ENCODE results near the gene TOMM20L.
"Not testable (repeated sequence)": the region's sequence is repeated elsewhere in the genome, so short reads cannot be mapped to it uniquely, and the experiment has no call there.

TOMM20L gene

GRCh38 chr14:58395812-58396788, at the start of gene TOMM20L:
TOMM20L (plus strand) TSS chr14:58395930; CDS start chr14:58395958, 28 bp downstream.
- peak; percentile 39 to 66 (median 53) for DNase-seq (ENCODE audit: low read depth in 3 of 3)

- no peak for DNase-seq (ENCODE audit: low read depth in 3 of 3)
These were observed 42.0 kb upstream of the TOMM20L start for GRCh38 chr14:58353516-58354299.

DNA sequence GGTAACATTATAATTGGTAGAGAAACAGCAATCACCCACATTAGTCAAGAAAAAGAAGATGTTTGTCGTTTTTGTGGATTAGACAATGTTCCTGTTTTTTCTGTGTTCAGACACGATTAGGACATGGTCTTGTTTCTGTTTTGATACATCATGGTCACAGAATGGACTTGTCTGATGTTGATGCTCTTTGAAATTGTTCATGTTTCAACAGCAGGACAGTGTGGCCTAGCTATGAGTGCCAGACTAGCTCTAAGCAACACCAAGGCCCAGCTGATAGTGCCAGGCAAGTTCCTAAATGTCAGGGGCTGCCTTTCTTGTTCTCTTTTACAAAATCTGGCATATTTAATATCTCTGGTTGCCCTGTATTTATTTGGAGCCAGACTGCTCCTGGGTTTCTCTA, 40.9 kb upstream of the TOMM20L start:
- DNase-seq (ENCODE audit: low read depth in 3 of 3): no peak

DNA sequence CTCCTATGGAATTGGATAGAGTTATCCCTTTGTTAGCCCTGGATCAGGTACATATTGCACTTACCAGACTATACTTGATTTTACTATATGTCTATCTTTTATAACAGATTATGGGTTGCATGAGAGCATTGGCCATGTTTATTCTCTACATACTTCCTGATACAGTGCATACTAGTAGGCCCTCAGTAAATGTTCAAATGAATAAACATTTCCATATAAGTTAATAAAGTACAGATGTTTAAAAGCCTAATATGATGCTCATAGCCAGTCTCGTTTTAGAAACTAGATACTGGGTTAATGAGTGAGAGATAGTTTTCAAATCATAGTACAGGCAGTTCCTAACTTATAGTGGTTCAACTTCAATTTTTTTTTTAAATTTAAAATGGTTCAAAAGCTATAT, 39.5 kb upstream of the TOMM20L start:
- no peak for DNase-seq (ENCODE audit: low read depth in 3 of 3)

- not testable (repeated sequence) for DNase-seq (ENCODE audit: low read depth in 3 of 3)
These were observed 33.5 kb upstream of the TOMM20L start for GRCh38 chr14:58362272-58362671.

GRCh38 chr14:58362798-58363412, 32.8 kb upstream of the TOMM20L start:
- DNase-seq (ENCODE audit: low read depth in 3 of 3): no peak

DNA sequence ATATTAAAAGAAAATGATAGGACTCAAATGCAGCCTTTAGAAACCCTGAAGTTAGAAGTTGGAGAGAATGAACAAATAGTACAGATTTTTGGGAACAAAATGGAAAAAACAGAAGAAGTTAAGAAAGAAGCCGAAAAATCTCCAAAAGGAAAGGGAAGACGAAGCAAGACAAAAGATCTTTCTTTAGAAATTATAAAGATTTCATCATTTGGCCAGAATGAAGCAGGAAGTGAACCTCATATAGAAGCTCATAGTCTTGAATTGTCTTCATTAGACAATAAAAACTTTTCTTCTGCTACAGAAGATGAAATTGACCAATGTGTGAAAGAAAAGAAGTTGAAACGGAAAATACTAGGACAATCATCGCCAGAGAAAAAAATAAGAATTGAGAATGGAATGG, 31.4 kb upstream of the TOMM20L start:
- no peak for DNase-seq (ENCODE audit: low read depth in 3 of 3)

GRCh38 chr14:58367296-58367695, 28.4 kb upstream of the TOMM20L start:
- no peak for DNase-seq (ENCODE audit: low read depth in 3 of 3)

DNA sequence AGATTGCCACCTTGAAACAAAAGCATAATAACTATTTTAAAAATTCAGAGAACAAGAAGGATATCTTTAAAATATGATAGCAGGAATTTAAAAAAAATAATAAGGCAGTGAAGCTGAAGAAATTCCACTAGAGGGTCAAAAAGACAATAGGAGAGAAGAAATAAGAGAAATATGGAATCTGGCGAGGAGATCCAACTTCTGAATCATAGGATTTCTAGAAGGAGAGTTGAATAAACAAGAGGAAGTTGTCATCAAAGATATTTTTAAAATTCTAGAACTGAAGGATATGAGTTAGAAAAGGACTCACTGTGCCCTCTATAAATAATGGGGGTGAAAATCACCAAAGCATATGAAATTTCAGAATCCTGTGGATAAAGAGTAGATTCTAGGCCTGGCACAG, 26.8 kb upstream of the TOMM20L start:
- no peak for DNase-seq (ENCODE audit: low read depth in 3 of 3)

DNA sequence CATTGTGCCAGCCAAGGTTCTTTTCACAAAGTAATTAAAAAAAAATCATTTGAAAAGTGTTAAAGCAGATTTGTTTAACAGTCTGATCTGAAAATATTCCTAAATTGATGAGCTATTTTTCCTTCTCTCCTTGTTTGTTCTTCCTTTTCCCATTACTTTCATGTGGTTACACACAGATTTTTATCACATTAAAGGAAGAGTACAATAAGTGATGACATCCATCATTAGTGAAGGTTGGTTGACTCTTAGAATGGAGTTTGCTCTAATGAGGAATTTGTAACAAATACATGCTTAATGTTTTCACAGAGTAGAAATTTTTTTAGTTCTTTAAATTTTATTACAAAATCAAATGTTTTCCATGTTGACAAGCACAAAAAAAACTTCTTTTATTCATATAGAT, 18.9 kb upstream of the TOMM20L start:
- no peak for DNase-seq (ENCODE audit: low read depth in 3 of 3)

DNA sequence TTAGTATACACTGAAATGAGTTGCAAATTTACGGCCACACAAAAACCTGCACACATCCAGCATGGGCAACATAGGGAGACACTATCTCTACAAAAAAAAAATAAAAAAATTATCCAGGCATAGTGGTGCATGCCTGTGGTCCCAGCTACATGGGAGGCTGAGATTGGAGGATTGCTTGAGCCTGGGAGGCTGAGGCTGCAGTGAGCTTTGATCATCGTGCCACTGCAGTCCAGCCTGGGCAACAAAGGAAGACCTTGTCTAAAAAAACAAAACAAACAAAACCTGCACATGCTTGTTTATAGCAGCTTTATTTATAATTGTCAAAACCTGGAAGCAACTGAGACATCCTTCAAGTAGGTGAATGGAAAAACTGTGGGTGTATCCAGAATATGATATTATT, 4.9 kb upstream of the TOMM20L start:
- DNase-seq (ENCODE audit: low read depth in 3 of 3): no peak

DNA sequence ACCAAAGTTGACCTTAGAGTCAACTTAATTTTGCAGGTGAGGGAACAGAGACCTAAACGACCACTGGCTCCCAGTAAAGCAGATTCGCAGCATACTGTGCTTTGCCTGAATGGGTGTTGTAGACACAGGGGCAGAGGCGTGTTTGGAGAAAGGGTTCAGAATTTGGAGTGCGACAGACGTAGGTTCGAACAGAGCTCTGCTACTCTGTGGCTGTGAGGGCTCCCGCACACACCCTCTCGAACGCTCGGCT, 243 bp upstream of the TOMM20L start:
- no peak for DNase-seq (ENCODE audit: low read depth in 3 of 3)

- no peak for DNase-seq (ENCODE audit: low read depth in 3 of 3)
These were observed 1.4 kb downstream of the TOMM20L start for GRCh38 chr14:58397156-58397555.

DNA sequence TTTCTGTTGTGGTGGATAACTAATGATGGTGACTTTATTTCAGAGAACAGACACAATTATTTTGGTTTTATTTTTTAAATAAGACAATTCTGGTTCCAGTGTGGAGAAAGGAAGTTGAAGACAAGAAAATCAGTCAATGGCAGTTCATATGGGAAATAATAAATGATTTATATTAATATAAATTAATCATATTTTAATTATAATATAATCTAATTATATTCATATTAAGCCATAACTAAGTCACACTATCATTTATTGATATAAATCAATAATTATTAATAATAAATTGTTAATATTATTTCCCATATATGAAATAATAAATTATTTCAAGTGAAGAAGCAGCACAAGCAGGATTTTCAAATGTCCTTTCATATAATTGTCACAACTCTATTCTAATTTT, 2.8 kb downstream of the TOMM20L start:
- no peak for DNase-seq (ENCODE audit: low read depth in 3 of 3)

- no peak for DNase-seq (ENCODE audit: low read depth in 3 of 3)
These were observed 3.2 kb downstream of the TOMM20L start for GRCh38 chr14:58398895-58399294.

GRCh38 chr14:58401587-58401986, 5.9 kb downstream of the TOMM20L start:
- no peak for DNase-seq (ENCODE audit: low read depth in 3 of 3)

- no peak for DNase-seq (ENCODE audit: low read depth in 3 of 3)
These were observed 13.0 kb downstream of the TOMM20L start for GRCh38 chr14:58408681-58409215.

DNA sequence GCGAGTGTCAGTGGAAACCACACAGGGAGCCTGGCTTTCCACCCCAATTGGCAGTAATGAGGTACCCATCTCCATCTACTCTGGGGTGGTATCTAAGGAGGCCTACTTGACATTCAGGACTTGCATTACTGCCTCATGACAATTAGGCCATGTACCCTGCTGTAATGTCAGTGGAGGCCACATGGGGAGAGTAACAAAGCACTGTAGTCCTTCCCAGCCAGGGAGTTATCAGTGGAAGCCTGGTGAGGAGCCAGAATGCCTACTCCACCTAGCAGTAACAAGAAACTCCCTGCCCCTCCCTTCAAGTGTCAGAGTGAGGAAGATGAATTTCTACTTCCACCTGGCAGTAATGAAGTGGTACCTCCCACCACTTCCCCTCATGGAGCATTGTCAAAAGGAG, 19.1 kb downstream of the TOMM20L start:
- no peak for DNase-seq (ENCODE audit: low read depth in 3 of 3)

GRCh38 chr14:58415636-58416547, 20.2 kb downstream of the TOMM20L start:
- DNase-seq (ENCODE audit: low read depth in 3 of 3): no peak

DNA sequence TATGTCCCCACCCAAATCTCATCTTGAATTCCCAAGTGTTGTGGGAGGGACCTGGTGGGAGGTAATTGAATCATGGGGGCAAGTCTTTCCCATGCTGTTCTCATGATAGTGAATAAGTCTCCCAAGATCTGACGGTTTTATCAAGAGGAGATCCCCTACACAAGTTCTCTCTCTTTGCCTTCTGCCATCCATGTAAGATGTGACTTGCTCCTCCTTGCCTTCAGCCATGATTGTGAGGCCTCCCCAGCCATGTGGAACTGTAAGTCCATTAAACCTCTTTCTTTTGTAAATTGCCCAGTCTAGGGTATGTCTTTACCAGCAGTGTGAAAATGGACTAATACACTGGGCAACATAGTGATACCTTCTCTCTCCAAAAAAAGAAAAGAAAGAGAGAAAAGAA, 21.2 kb downstream of the TOMM20L start:
- not testable (repeated sequence) for DNase-seq (ENCODE audit: low read depth in 3 of 3)

GRCh38 chr14:58426670-58427280, 31.0 kb downstream of the TOMM20L start:
- DNase-seq (ENCODE audit: low read depth in 3 of 3): peak in 1 of 3 donors; percentile 41
